ENCODE measurements around the gene CLEC4M.
"Not testable (repeated sequence)": the region's sequence is repeated elsewhere in the genome, so short reads cannot be mapped to it uniquely, and the experiment has no call there.

Gene CLEC4M

DNA sequence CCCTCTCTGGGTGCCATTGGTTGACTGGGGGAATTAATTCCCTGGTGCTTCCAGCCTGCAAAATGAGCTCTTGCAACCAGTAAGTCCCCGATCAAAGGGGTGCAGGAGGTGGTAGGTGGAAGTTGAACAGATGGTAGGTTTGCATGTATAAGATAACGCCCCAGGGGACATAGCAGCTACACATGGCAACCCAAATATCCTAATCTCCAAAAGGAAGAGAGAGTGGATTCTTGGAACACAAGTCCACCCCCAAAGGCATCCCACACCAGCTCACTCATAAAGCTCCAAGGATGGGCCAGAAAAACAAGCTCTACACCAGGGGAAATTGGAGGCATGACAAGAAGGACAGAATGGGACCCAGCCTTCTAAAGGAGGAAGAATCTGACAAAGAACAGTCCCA is 20.5 kb upstream of the CLEC4M start:
- no peak for DNase-seq

DNA sequence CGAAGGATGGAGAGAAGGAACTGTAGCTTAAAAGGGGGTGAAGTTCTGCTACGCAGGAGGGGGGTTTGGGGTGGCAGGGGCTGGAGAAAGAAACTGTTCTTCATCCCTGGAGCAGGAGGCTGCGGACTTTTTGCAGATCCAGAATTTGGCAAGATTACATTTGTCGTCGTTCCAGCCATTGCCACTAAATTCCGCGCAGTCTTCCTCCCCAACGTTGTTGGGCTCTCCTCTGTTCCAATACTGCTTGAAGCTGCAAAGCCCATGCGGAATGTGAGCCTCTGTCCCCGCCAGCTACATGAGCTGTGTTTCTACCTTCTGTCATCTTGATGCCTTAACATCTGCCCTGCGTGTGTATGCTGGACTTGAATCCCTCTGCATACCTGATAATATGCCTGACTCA is 20.1 kb upstream of the CLEC4M start:
- no peak for DNase-seq

GRCh38 chr19:7743425-7743841 is 19.6 kb upstream of the CLEC4M start:
- DNase-seq = no peak

GRCh38 chr19:7744199-7744786 is 18.8 kb upstream of the CLEC4M start:
- no peak for DNase-seq

- DNase-seq = no peak
Measured at GRCh38 chr19:7744871-7745650, 18.0 kb upstream of the CLEC4M start.

DNA sequence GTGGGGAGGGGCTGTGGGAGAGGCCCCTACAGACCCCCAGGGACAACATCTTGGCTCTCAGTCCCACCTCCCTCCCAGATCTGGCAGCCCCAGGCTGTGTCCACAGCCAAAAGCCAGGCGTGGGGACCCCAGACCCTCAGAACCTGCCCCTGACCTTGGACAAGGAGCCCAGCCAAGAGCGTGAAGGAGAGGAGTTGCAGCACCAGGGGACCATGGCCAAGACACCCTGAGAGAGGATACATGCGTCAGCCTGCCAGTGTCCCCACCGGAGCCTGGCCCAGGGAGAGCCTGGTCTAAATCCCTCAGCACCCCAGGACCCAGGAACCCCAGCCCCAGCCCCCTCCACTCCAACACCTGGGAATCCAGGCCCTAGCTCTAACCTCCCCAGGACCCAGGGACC is 16.7 kb upstream of the CLEC4M start:
- not testable (repeated sequence) for DNase-seq

DNA sequence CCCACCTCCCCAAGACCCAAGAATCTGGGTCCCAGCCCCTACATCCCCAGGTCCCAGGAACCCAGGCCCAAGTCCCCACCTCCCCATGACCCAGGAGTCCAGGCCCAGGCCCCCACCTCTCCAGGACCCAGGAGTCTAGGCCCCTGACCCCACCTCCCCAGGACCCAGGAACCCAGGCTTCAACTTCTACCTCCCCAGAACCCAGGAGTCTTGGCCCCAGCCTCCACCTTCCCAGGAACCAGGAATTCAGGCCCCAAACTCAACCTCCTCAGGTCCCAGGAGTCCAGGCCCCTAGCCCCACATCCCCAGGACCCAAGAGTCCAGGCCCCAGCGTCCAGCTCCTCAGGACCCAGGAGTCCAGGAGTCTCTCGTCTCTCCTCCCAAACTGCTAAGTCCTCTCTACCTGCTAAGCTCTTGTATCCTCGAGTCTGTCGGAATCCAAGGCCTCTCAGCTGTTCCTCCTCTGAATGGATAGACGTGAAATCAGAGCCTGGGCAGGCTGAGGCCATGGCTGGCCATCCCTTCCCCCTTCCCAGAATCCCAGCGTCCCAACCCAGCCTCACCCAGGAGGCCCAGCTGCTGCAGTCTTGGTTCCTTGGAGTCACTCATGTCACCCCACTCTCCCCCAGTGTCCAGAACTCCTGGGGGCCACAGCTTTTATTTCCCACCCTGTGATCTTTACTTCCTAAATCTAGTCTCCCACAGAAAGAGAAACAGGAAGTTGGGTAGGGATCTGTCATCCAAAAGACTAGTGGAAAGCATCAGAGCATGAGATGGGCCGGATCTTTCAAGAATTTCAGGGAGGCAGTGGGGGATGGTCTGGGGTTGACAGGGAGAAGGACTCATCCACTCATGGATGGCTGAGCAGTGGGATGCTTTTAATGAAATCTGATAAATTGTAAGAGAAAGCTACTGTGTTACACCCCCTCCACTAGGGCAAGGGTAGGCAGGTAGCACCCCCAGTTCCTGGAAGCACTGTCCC is 15.8 kb upstream of the CLEC4M start, which contains the start of gene CD209:
Gene CD209, minus strand, starts transcription at position 632 of the 982 bp plus-strand sequence. Its CDS starts 23 bp downstream, at position 609.
- DNase-seq = no peak

- no peak for DNase-seq
Measured at GRCh38 chr19:7748171-7748570, 14.9 kb upstream of the CLEC4M start.

GRCh38 chr19:7748756-7749155 is 14.3 kb upstream of the CLEC4M start:
- DNase-seq = no peak

- no peak for DNase-seq
Measured at GRCh38 chr19:7751157-7751783, 11.8 kb upstream of the CLEC4M start.

- no peak for DNase-seq
Measured at GRCh38 chr19:7756258-7756657, 6.8 kb upstream of the CLEC4M start.

DNA sequence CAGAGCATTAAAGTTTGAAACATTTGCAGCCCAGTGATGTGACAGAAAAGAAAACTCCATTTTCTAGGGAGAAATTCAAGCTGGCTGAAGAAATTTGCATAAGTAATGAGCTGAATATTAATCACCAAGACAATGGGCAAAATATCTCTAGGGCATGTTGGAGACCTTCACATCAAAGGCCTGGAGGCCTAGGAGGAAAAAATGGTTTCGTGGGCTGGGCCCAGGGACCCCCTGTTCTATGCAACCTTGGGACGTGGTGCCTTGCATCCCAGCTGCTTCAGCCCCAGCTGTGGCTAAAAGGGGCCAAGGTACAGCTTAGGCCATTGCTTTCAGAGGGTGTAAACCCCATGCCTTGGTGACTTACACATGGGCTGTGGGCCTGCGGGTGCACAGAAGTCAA is 5.7 kb upstream of the CLEC4M start:
- DNase-seq = no peak

DNA sequence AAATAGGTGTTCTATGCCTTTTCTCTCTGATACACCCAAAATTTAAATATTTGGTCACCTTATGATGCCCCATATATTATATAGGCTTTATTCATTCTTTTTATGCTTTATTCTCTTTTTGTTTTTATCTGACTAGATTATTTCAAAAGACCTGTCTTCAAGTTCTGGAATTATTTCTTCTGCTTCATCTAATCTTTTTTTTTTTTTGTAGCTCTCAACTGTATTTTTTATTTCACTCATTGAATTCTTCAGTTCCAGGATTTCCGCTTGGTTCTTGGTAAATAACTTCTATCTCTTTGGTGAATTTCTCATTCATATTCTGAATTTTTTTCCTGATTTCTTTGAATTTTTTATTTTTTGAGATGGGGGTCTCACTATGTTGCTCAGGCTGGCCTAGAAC is 3.9 kb upstream of the CLEC4M start:
- DNase-seq = no peak

DNA sequence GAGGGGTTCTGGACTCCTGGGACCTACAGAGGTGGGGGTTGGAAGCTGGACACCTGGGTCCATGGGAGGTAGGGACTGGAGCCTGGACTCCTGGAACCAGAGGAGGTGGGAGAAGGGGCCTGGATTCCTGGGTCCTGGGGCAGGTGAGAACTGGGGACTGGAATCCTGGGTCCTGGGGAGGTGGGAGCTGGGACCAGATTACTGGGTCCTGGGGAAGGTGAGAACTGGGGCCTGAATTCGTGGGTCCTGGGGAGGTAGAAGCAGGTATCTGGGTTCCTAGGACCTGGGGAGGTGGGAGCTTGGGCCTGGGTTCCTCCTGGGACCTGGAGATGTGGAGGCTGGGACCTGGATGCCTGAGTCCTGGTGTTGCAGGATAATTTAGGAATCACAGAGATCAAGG is 653 bp downstream of the CLEC4M start:
- DNase-seq = no peak

- DNase-seq = not testable (repeated sequence)
Measured at GRCh38 chr19:7764157-7764556, 1.1 kb downstream of the CLEC4M start.

- DNase-seq = not testable (repeated sequence)
Measured at GRCh38 chr19:7765043-7765442, 2.0 kb downstream of the CLEC4M start.

DNA sequence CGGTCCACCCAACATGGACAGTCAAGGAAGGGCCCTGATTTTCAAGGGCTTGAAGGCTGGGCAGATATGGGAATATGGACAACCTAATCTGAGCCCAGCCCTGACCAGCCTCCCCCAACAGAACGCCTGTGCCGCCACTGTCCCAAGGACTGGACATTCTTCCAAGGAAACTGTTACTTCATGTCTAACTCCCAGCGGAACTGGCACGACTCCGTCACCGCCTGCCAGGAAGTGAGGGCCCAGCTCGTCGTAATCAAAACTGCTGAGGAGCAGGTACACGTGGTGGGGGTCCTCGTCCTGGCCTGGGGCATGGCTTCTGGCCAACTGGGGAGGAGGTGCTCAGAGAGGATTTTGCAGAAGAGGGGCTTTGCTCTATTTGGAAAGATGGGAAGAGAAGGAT is 3.5 kb downstream of the CLEC4M start:
- DNase-seq = no peak

DNA sequence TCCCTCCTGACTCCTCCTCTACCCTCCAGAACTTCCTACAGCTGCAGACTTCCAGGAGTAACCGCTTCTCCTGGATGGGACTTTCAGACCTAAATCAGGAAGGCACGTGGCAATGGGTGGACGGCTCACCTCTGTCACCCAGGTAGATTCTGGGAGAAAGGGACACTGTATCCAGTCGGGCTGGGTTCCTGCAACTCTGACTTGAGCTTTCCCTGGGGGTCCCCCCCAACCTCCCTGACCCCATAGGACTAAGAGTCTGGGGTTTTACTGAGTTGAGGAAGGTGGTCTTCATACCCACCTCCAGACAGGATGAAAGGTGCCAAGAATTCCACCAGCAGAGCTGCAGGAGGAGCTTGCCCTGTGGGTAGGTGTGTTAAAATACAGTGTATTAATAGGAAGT is 4.4 kb downstream of the CLEC4M start:
- no peak for DNase-seq

DNA sequence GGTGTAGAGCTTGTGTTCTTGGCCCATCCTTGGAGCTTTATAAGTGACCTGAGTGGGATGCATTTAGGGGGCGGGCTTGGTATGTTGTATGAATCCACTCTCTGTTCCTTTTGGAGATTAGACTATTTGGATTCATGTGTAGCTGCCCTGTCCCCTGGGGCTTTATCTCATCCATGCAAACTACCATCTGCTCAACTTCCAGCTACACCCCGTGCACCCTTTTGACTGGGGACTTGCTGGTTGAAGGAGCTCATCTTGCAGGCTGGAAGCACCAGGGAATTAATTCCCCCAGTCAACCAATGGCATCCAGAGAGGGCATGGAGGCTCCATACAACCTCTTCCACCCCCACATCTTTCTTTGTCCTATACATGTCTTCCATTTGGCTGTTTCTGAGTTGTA is 6.1 kb downstream of the CLEC4M start:
- DNase-seq = no peak

DNA sequence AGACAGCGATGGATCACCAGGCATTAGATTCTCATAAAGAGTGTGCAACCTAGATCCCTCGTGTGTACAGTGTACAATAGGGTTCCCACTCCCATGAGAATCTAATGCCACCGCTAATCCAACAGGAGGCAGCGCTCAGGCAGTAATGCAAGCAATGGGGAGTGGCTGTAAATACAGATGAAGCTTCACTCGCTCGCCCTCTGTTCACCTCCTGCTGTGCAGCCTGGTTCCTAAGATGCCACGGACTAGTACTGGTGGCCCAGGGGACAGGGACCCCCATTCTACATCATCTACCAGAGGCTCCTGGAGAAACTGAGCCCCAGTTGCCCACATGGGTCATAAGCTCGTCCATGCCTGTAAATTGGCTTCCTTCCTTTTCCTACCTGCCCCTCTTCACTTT is 8.0 kb downstream of the CLEC4M start:
- no peak for DNase-seq

- DNase-seq = no peak
Measured at GRCh38 chr19:7772752-7773291, 9.8 kb downstream of the CLEC4M start.

- no peak for DNase-seq
Measured at GRCh38 chr19:7773841-7774240, 10.8 kb downstream of the CLEC4M start.

- no peak for DNase-seq
Measured at GRCh38 chr19:7775761-7776160, 12.7 kb downstream of the CLEC4M start.

All from right hindlimb (tissue), 1 donor.